Ecto neural progenitor cell (in vitro differentiated cells): ENCODE measurements around the gene LENEP.

Experiments
- DNase-seq: peaks from one replicate; pipeline ENCODE4 v3.0.0-alpha.2; 2018; ENCODE audit warnings: low spot score

Gene LENEP

GRCh38 chr1:154960446-154961136 lies 32.8 kb upstream of the LENEP start:
- no peak for DNase-seq

GRCh38 chr1:154961207-154962155 lies 31.9 kb upstream of the LENEP start, which contains the start of gene PYGO2:
PYGO2 (minus strand) TSS chr1:154961782; CDS start chr1:154961576, 206 bp downstream.
- DNase-seq: peak; percentile 91

GRCh38 chr1:154962156-154962749 lies 31.1 kb upstream of the LENEP start:
- no peak for DNase-seq

GRCh38 chr1:154962795-154963330 lies 30.5 kb upstream of the LENEP start:
- no peak for DNase-seq

GRCh38 chr1:154963643-154964042 lies 29.7 kb upstream of the LENEP start:
- DNase-seq: no peak

GRCh38 chr1:154964359-154964758 lies 29.0 kb upstream of the LENEP start:
- no peak for DNase-seq

GRCh38 chr1:154966111-154966510 lies 27.3 kb upstream of the LENEP start:
- DNase-seq: no peak

- DNase-seq: no peak
Observed at GRCh38 chr1:154967331-154967950, 25.9 kb upstream of the LENEP start.

- DNase-seq: no peak
Observed at GRCh38 chr1:154968731-154969130, 24.7 kb upstream of the LENEP start.

GRCh38 chr1:154969246-154969645 lies 24.1 kb upstream of the LENEP start:
- DNase-seq: no peak

GRCh38 chr1:154969860-154970452 lies 23.4 kb upstream of the LENEP start:
- no peak for DNase-seq

GRCh38 chr1:154970631-154971340 lies 22.6 kb upstream of the LENEP start, which contains the start of gene SHC1:
SHC1 (minus strand) TSS chr1:154970747; CDS start chr1:154970526, 221 bp downstream.
- DNase-seq: peak; percentile 92

GRCh38 chr1:154971341-154971998 lies 21.9 kb upstream of the LENEP start:
- DNase-seq: no peak

- DNase-seq: no peak
Observed at GRCh38 chr1:154972213-154972516, 21.2 kb upstream of the LENEP start.

GRCh38 chr1:154972517-154973343 lies 20.7 kb upstream of the LENEP start:
- DNase-seq: peak; percentile 78

GRCh38 chr1:154973344-154974101 lies 19.9 kb upstream of the LENEP start:
- DNase-seq: peak; percentile 97

GRCh38 chr1:154974102-154974807 lies 19.1 kb upstream of the LENEP start, which contains the start of gene CKS1B:
CKS1B (plus strand) TSS chr1:154974681; CDS start chr1:154974746, 65 bp downstream.
- peak; percentile 97 for DNase-seq
